ENCODE measurements around the gene R3HDM2.
"Not testable (repeated sequence)": the region's sequence is repeated elsewhere in the genome, so short reads cannot be mapped to it uniquely, and the experiment has no call there.

R3HDM2 gene

DNA sequence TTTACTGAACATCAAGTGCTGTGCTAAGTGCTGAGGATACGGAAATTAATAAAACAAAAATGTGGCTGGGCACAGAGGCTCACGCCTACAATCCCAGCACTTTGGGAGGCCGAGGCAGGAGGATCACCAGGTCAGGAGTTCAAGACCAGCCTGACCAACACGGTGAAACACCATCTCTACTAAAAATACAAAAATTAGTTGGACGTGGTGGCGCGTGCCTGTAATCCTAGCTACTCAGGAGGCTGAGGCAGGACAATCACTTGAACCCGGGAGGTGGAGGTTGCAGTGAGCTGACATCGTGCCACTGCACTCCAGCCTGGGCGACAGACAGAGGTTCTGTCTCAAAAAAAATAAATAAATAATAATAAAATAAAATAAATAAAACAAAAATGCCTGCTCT is 3.9 kb downstream of the R3HDM2 start:
- not testable (repeated sequence) for DNase-seq (ENCODE audit: low read depth)

DNA sequence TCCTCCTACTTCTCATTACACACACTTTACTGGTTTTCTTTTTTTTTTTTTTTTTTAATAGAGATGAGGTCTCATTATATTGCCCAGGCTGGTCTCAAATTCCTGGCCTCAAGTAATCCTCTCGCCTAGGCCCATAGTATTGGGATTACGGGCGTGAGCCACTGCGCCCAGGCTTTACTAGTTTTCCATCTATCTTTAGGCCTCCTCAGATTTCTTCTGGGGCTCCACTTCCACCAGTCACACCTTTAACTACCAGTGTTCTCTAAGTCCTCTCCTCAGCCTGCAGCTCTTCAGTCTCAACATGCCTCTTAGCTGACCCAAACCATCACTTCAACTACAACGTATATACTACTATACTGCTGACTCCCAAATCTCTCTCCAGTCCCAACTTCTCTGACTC is 10.4 kb downstream of the R3HDM2 start:
- DNase-seq (ENCODE audit: low read depth), result no peak

DNA sequence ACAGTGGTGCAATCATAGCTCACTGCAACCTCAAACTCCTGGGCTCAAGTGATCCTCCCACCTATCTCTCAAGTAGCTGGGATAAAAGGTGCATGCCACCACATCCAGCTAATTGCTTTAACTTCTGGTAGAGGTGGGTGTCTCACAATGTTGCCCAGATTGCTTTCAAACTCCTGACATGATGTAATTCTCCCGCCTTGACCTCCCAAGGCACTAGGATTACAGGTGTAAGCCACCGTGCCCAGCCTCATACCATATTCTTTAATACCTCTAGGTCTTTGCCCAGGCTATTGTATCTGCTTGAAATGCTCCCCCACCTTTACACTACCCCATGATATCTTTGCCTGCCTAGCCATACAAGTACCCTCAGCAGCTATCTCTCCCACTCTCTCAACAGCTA is 11.3 kb downstream of the R3HDM2 start:
- DNase-seq (ENCODE audit: low read depth), result no peak

DNA sequence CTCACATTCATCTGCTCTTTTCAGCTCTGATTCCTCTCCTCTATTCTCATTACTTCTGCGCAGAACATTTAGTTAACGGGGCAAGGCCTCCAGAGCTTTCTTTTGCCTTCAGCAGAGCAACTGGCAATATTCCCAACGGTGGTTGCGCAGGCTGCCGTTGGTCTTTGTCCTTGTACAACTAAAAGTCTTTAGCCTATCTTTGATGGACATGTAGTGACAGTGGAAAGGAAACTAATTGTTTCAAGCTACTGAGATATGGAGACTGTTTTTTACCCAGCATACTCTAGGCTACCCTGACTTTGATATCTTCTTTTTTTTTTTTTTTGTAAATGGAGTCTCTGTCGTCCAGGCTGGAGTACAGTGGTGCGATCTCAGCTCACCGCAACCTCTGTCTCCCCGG is 12.6 kb downstream of the R3HDM2 start:
- DNase-seq (ENCODE audit: low read depth), result no peak

DNA sequence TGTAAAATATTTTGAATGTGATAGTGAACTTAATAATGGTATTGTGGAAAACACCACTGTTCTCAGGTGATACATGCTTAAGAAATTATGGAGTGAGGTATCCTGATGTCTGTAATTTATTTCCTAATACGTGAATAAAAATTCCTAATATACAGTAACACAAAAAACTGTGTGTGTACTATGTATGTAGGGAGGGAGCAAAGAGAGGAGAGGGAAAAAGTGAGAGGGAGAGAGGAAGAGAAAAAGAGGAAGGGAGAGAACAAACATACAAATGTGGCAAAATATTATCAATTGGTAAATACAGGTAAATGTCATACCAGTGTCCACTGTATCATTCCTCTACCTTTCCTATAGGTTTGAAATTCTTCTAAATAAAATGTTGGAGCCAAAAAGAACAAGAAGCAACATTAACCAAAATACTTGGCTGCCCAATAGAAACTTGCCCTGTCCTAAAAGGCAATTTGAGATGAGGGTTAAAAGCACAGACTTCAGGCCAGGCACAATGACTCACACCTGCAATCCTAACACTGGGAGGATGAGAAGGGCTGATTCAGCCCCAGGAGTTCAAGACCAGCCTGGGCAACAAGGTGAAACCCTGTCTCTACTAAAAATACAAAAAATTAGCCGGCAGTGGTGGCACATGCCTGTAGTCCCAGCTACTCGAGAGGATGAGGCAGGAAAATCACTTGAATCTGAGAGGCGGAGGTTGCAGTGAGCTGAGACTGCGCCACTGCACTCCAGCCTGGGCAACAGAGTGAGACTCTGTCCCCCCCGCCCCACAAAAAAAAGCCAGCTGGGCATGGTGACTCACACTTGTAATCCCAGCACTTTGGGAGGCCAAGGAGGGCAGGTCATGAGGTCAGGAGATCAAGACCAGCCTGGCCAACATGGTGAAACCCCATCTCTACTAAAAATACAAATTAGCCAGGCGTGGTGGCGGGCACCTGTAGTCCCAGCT is 14.5 kb downstream of the R3HDM2 start:
- no peak for DNase-seq (ENCODE audit: low read depth)

DNA sequence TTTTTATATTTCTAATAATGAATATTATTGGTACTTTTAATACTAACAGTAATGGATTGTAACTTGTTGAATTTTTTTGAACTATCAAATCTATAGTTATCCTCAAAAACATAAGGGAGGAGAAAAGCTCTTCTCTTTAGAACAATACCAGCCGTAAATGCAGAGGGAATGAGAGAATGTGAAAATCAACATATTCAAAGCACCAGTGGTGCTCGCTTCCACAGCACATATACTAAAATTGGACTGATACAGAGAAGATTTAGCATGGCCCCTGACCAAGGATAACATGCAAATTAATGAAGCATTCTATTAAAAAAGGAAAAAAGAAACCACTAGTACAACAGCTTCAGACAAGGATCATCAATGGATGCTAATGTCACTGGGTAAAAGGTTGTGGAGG is 15.8 kb downstream of the R3HDM2 start:
- no peak for DNase-seq (ENCODE audit: low read depth)

DNA sequence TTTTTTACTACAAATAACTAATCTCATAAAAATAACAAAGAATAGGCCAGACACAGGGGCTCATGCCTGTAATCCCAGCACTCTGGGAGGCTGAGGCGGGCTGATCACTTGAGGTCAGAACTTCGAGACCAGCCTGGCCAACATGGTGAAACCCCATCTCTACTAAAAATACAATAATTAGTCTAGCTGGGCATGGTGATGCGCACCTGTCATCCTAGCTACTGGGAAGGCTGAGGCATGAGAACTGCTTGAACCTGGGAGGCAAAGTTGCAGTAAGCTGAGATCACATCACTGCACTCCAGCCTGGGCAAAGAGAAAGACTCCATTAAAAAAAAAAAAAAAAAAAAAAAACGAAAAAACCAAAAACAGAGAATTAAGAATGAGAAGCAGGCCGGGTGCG is 16.7 kb downstream of the R3HDM2 start:
- DNase-seq (ENCODE audit: low read depth), result not testable (repeated sequence)

DNA sequence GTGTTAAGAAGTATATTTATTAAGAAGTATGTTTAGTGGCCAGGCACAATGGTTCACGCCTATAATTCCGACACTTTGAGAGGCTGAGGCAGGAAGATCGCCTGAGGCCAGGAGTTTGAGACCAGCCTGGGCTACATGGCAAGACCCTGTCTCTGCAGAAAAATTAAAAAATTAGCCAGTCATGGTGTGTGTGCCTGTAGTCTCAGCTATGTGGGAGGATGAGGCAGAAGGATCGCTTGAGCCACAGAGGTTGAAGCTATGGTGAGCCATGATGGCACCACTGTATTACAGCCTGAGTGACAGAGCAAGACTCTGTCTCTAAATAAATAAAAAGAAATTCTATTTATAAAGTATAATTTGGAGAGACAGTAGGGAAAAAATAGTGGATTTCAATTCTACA is 20.3 kb downstream of the R3HDM2 start:
- no peak for DNase-seq (ENCODE audit: low read depth)

DNA sequence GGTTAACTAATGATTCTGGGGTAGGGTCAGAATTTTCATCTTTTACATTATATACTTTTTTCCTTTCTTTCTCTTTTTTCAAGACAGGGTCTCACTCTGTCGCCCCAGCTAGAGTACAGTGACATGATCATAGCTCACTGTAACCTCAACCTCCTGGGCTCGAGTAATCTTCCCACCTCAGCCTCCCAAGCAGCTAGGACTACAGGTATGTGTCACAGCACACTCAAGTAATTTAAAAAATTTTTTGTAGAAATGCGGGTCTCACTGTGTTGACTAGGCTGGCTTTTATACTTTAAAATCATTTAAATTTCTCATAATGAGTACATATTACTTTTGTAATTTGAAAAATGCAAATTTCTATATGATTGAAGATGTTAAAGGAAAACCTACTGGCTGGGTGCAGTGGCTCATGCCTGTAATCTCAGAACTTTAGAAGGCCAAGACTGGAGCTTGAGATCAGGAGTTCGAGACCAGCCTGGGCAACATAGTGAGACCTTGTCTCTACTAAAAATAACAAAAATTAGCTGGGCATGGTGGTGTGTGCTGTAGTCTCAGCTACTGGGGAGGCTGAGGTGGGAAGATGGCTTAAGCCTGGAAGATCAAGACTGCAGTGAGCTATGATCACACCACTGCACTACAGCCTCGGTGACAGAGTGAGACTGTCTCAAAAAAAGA is 25.7 kb downstream of the R3HDM2 start:
- no peak for DNase-seq (ENCODE audit: low read depth)

DNA sequence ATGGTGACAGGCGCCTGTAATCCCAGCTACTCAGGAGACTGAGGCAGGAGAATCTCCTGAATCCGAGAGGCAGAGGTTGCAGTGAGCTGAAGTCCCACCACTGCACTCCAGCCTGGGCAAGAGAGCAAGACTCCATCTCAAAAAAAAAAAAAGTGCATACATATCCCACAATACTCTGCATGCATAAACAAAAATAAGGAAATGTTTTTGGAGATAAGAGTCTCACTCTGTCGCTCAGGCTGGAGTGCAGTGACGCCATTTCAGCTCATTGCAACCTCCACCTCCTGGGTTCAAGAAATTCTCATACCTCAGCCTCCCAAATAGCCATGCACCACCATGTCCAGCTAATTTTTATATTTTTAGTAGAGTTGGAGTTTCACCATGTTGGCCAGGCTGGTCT is 28.7 kb downstream of the R3HDM2 start:
- not testable (repeated sequence) for DNase-seq (ENCODE audit: low read depth)

DNA sequence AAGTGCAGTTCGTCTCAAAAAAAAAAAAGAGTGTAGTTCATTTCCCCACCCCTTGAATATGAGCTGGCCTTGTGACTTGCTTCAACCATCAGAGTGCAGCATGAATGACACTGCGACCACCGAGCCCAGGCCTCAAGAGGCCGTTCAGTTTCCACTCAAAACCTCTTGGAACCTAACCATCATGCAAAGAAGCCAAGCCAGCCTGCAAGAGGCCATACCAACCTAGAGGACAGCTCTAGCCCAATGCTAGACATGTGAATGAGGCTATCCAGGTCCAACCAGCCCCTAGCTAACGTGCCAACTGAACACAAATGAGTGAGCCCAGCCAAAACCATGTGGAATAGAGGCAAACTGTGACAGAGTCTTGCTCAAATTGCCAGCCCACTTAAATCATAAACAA is 29.7 kb downstream of the R3HDM2 start:
- no peak for DNase-seq (ENCODE audit: low read depth)

DNA sequence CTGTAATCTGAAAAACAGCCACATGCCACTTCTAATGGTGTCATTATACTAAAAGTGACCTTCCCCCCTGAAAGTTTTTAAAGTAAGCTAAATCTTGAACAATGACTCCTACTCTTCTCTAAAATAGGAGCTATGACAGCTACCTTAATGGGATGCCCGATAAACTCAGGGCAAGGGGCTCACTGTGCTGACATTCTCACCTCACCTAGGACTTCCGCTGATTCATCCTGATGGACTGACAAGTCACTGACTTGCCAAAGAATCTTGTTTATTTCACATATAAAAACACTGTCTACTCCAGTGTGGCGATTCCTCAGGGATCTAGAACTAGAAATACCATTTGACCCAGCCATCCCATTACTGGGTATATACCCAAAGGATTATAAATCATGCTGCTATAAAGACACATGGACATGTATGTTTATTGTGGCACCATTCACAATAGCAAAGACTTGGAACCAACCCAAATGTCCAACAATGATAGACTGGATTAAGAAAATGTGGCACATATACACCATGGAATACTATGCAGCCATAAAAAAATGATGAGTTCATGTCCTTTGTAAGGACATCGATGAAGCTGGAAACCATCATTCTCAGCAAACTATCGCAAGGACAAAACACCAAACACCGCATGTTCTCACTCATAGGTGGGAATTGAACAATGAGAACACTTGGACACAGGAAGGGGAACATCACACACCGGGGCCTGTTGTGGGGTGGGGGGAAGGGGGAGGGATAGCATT is 31.0 kb downstream of the R3HDM2 start:
- DNase-seq (ENCODE audit: low read depth), result not testable (repeated sequence)

DNA sequence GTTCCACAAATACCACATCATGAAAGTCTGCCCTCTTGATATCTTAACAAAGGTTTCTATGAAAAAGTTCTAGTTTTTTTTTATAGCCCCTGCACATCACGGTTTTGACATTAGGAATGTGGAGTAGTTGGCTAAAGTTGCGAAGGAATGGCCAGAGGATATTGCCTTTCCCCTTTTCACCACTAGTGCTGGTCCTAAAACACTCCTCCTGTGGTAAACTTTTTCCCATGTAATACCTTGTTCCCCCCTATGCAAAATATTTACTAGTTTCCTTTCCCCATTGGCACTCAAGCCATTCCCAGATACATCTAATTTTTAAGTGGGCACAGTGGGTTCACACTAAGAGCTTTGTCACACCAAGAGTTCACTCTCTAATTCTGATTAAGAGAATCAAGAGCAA is 33.4 kb downstream of the R3HDM2 start:
- DNase-seq (ENCODE audit: low read depth), result no peak

DNA sequence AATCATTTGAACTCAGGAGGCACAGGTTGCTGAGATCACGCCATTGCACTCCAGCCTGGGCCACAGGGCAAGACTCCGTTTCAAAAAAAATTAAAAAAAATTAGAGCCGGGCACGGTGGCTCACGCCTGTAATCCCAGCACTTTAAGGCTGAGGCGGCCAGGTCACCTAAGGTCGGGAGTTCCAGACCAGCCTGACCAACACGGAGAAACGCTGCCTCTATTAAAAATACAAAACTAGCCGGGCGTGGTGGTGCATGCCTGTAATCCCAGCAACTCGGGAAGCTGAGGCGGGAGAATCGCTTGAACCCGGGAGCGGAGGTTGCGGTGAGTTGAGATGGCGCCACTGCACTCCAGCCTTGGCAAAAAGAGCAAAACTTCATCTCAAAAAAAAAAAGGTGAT is 35.7 kb downstream of the R3HDM2 start:
- DNase-seq (ENCODE audit: low read depth), result no peak

DNA sequence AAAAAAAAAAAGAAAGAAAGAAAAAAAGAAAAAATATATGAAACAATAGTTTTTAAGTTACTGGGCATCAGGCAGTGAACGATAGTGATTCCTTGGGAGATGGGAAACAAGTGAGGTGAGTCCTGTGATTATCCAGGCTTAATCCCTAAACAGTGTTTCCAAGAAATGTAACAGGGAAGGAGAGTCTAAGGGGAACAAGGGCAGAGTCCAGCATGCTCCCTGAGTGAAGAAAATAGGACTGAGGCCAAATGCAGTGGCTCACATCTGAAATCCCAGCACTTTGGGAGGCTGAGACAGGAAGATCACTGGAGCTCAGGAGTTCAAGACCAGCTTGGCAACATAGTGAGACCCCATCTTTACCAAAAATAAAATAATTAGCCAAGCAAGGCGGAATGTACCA is 40.7 kb downstream of the R3HDM2 start:
- DNase-seq (ENCODE audit: low read depth), result no peak

DNA sequence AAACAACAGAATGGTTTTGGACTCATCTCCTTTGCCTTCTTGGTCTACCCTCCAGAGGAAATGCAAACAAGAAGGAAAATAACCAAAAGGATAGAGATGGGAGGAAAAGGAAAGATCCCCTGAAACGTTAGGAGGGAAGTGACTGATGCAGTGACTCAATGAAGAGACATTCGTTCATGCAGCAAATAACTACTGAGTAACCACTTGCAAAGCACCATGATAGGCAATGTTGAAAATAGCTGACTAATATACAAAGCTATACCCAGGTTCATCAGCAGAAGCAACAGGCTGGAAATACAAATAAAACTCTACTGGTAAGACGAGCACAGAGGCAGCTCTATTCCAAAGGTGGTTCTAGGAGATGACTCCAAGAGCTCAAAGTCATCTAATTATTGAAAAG is 41.8 kb downstream of the R3HDM2 start:
- DNase-seq (ENCODE audit: low read depth), result no peak

DNA sequence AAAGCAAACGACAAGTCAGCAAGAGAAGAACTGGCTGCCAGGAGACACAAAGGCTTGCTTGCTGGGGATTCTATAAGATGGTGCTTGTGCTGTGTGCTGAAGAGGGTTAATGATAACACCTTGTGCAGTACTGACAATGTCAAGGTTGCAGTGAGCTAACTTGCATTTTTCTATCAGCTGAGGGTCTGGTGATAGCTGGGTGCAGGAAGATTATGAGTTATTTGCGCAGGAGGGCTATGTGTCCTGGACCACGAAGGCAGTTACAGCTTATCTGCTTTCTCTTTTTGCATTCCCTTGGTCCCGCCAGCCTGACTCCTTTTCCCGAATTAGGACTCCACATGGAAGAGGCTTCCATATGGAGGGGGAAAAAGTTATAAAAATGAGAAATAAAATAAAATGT is 42.4 kb downstream of the R3HDM2 start:
- no peak for DNase-seq (ENCODE audit: low read depth)

DNA sequence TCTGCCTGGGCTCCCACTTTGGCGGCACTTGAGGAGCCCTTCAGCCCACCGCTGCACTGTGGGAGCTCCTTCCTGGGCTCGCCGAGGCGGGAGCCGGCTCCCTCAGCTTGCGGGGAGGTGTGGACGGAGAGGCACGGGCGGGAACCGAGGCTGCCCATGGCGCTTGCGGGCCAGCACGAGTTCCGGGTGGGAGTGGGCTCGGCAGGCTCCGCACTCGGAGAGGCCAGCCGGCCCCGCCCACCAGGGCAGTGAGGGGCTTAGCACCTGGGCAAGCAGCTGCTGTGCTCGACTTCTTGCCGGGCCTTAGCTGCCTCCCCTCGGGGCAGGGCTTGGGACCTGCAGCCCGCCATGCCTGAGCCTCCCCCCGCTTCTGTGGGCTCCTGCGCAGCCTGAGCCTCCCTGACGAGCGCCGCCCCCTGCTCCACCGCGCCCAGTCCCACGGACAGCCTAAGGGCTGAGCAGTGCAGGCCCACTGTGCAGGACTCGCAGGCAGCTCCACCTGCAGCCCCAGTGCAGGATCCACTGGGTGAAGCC is 44.6 kb downstream of the R3HDM2 start:
- DNase-seq (ENCODE audit: low read depth), result no peak

DNA sequence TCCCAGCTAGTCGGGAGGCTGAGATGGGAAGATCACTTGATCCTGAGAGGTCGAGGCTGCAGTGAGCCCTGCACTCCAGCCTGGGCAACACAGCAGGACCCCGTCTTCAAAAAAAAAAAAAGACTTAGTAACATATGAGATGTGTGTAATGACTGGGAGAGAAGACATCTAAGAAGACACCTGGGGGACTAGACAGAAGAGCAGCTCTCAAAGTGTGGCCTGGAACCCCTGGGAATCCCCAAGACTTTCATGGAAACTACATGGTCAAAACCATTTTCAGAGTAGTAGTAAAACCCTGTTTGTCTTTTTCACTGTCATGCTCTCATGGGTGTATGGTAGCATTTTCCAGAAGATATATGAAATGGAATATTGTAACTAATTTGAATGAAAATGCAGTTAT is 45.3 kb downstream of the R3HDM2 start:
- DNase-seq (ENCODE audit: low read depth), result no peak

DNA sequence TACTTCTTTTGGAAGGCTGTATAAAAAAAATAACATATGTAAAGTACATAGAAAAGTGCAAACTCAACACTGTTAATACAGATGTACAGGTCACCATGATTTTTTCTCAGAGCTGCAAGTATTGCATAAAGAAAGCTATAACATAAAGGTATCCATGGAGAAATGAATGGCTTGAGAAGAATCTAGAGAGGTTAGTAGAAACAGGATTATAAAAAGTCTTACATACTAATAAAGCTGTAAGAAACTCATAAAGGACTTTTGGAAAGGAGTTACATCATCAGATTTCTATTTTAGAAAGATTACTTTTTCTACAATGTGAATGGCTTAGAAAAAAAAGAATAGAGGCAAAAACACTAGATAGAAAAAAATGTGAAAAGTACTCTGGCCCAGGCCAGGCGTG is 46.4 kb downstream of the R3HDM2 start:
- DNase-seq (ENCODE audit: low read depth), result no peak

DNA sequence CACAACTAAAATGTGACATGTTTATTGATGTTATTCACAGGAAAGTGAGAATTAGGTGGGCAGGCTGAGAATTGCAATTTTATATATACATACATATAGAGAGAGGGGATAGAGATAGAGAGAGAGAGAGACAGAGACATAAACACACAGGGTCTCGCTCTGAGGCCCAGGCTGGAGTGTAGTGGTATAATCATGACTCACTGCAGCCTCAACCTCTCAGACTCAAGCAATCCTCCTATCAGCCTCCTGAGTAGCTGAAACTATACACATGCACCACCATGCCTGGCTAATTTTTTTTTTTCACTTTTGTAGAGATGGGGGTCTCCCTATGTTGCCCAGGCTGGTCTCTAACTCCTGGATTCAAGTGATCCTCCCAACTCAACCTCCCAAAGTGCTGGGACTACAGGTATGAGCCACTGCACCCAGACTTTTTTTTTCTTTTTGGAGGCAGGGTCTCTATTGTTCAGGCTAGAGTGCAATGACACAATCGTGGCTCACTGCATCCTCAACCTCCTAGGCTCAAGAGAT is 49.1 kb downstream of the R3HDM2 start:
- no peak for DNase-seq (ENCODE audit: low read depth)

DNA sequence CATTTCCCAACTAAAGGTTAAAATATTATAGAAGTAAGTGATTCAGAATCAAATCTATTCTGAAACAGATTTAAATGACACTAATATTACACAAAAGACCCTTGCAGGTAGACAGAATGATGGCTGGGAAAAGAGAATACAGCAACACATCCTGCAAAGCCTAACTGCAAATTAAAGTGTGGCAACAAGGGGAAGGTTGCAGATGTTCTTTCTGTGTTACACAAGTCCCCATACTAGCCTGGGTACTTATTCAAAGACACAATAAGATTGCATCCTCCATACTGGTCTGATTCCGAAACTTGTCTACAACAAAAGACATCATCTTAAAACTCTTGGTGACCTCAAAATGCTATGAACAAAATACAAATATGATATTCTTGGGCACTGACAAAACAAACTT is 50.5 kb downstream of the R3HDM2 start:
- no peak for DNase-seq (ENCODE audit: low read depth)
